H1 (cell line): ENCODE results near the gene CBY1. TPM values are rescaled to one million over a fixed set of nuclear protein-coding genes. Genes with fewer than 3 reads are reported as not detected.

Experiments used
- CTCF ChIA-PET: fragments of 300-600 bp; sonication (Branson Sonifier 250); formaldehyde crosslinking; loops from one replicate; lab custom pipeline; 2021; ENCODE audit not compliant: partially characterized antibody; lab: Charles Lee
- POLR2A ChIA-PET: fragments of 300-600 bp; sonication (Branson Sonifier 250); formaldehyde crosslinking; loops from one replicate; lab custom pipeline; 2021; ENCODE audit warnings: inconsistent platforms; ENCODE audit not compliant: partially characterized antibody; lab: Charles Lee
- DNase-seq, 2 experiments: peaks; one replicate each; pipeline versions ENCODE4 v3.0.0 to v3.0.0-alpha.2; 2010 to 2022; ENCODE audit warnings: low spot score in 2 of 2, low read depth in 1 of 2, mixed read lengths in 1 of 2
- FAIRE-seq: peaks from 2 replicates; lab custom pipeline; 2011; peaks lifted over from hg19 to GRCh38; lab: Jason Lieb, UNC
- H2AFZ ChIP-seq: 2 replicates; pipeline ENCODE4 v1.8.1; 2012; ENCODE audit warnings: low read length, inconsistent platforms
- H2AK5ac ChIP-seq: 2 replicates; pipeline ENCODE4 v1.6.1; 2013; ENCODE audit warnings: low read depth, low read length
- H2BK120ac ChIP-seq: replicated peaks from 2 replicates; pipeline ENCODE3; 2013; ENCODE audit warnings: low read depth, low read length, inconsistent platforms
- H2BK12ac ChIP-seq: 2 replicates; pipeline ENCODE4 v1.6.1; 2013; ENCODE audit warnings: low read depth, low read length
- H2BK15ac ChIP-seq: 2 replicates; pipeline ENCODE4 v1.6.1; 2013; ENCODE audit warnings: low read length
- H2BK20ac ChIP-seq: 2 replicates; pipeline ENCODE4 v1.6.1; 2013; ENCODE audit warnings: low read length
- H2BK5ac ChIP-seq: 2 replicates; pipeline ENCODE4 v1.6.1; 2013; ENCODE audit warnings: low read depth, low read length
- H3K14ac ChIP-seq: 2 replicates; pipeline ENCODE4 v1.6.1; 2013; ENCODE audit warnings: inconsistent platforms; ENCODE audit not compliant: insufficient read length
- H3K18ac ChIP-seq: 2 replicates; pipeline ENCODE4 v1.6.1; 2013; ENCODE audit warnings: low read length; ENCODE audit errors: extremely low read depth
- H3K23ac ChIP-seq: 2 replicates; pipeline ENCODE4 v1.6.1; 2013; ENCODE audit warnings: inconsistent platforms; ENCODE audit not compliant: insufficient read length
- H3K23me2 ChIP-seq: 2 replicates; pipeline ENCODE4 v1.6.1; 2013; ENCODE audit warnings: low read depth, low read length
- H3K27ac ChIP-seq: 2 replicates; pipeline ENCODE4 v1.6.1; 2011; ENCODE audit warnings: low read depth, low read length, inconsistent platforms
- H3K27me3 ChIP-seq, 4 experiments: replicated peaks in 1 of 4; 1 replicate in 1 of 4; 2 replicates in 3 of 4; pipeline versions ENCODE4 v1.6.1 to v1.8.1; 2011 to 2013; ENCODE audit warnings: low read length in 3 of 4, mild to moderate bottlenecking in 3 of 4, inconsistent platforms in 2 of 4, mixed read lengths in 2 of 4, moderate library complexity in 1 of 4; ENCODE audit not compliant: control insufficient read depth in 3 of 4, insufficient read depth in 3 of 4; ENCODE audit errors: extremely low read depth in 1 of 4
- H3K36me3 ChIP-seq, 4 experiments: 2 replicates each; pipeline versions ENCODE4 v1.6.1 to v1.8.1; 2011 to 2013; ENCODE audit warnings: mild to moderate bottlenecking in 4 of 4, low read length in 3 of 4, moderate library complexity in 2 of 4, control low read depth in 1 of 4, inconsistent platforms in 1 of 4; ENCODE audit not compliant: insufficient read depth in 4 of 4, control insufficient read depth in 2 of 4
- H3K4ac ChIP-seq: replicated peaks from 2 replicates; pipeline ENCODE3; 2013; ENCODE audit warnings: low read length, low read depth, mixed read lengths, inconsistent platforms; ENCODE audit not compliant: insufficient read length
- H3K4me1 ChIP-seq, 4 experiments: replicated peaks in 1 of 4; 1 replicate in 1 of 4; 2 replicates in 3 of 4; pipeline versions ENCODE4 v1.6.1 to v1.8.1; 2011 to 2013; ENCODE audit warnings: low read length in 3 of 4, inconsistent platforms in 2 of 4, mixed read lengths in 1 of 4; ENCODE audit not compliant: insufficient read depth in 4 of 4, control insufficient read depth in 3 of 4
- H3K4me2 ChIP-seq, 2 experiments: 2 replicates each; pipeline versions ENCODE4 v1.6.1 to v1.8.1; 2011 to 2013; ENCODE audit warnings: low read depth in 2 of 2, low read length in 2 of 2, control low read depth in 1 of 2, inconsistent platforms in 1 of 2, mild to moderate bottlenecking in 1 of 2; ENCODE audit not compliant: insufficient read depth in 1 of 2
- H3K4me3 ChIP-seq, 4 experiments: fragments of 200-600, 300-600 bp in 1 of 4; sonication (generic), shearing (Covaris generic), sonication (Bioruptor Twin) in 1 of 4; 2 replicates each; pipeline versions ENCODE4 v1.5.1 to v1.8.1; 2011 to 2016; ENCODE audit warnings: low read length in 4 of 4, low read depth in 3 of 4, control low read depth in 2 of 4, inconsistent platforms in 2 of 4, mild to moderate bottlenecking in 2 of 4, mixed read lengths in 1 of 4, moderate library complexity in 1 of 4; ENCODE audit not compliant: insufficient read depth in 2 of 4; ENCODE audit errors: extremely low read depth in 1 of 4
- H3K56ac ChIP-seq: replicated peaks from 2 replicates; pipeline ENCODE3; 2013; ENCODE audit warnings: low read depth, mild to moderate bottlenecking, mixed read lengths, low read length, inconsistent platforms; ENCODE audit not compliant: insufficient read length
- H3K79me1 ChIP-seq: 2 replicates; pipeline ENCODE4 v1.6.1; 2013; ENCODE audit warnings: low read depth, low read length, control low read depth
- H3K79me2 ChIP-seq, 2 experiments: 2 replicates each; pipeline versions ENCODE4 v1.6.1 to v1.8.1; 2012 to 2013; ENCODE audit warnings: low read length in 2 of 2, mild to moderate bottlenecking in 2 of 2, inconsistent platforms in 1 of 2; ENCODE audit not compliant: insufficient read depth in 2 of 2, control insufficient read depth in 1 of 2
- H3K9ac ChIP-seq, 4 experiments: replicated peaks in 1 of 4; 1 replicate in 1 of 4; 2 replicates in 3 of 4; pipeline versions ENCODE4 v1.6.1 to v1.8.1; 2011 to 2013; ENCODE audit warnings: low read depth in 3 of 4, low read length in 3 of 4, control low read depth in 2 of 4, mild to moderate bottlenecking in 2 of 4, moderate library complexity in 2 of 4, inconsistent platforms in 1 of 4; ENCODE audit errors: extremely low read depth in 1 of 4
- H3K9me3 ChIP-seq, 2 experiments: 2 replicates each; pipeline versions ENCODE4 v1.6.1 to v1.8.1; 2012 to 2013; ENCODE audit warnings: mild to moderate bottlenecking in 2 of 2, moderate library complexity in 2 of 2, control low read depth in 1 of 2, inconsistent platforms in 1 of 2, low read depth in 1 of 2, low read length in 1 of 2, mixed read lengths in 1 of 2; ENCODE audit not compliant: insufficient read depth in 2 of 2
- H4K20me1 ChIP-seq, 2 experiments: replicated peaks in 1 of 2; 2 replicates each; pipeline versions ENCODE3 to v1.8.1; 2011 to 2013; ENCODE audit warnings: inconsistent platforms in 2 of 2, low read length in 2 of 2, mild to moderate bottlenecking in 1 of 2; ENCODE audit not compliant: insufficient read depth in 2 of 2, control insufficient read depth in 1 of 2
- H4K5ac ChIP-seq: 2 replicates; pipeline ENCODE4 v1.6.1; 2013; ENCODE audit warnings: low read length, low read depth, mixed read lengths, inconsistent platforms; ENCODE audit not compliant: insufficient read length
- H4K8ac ChIP-seq: 2 replicates; pipeline ENCODE4 v1.8.0; 2013; ENCODE audit warnings: mild to moderate bottlenecking, moderate library complexity, low read length, inconsistent platforms; ENCODE audit not compliant: insufficient read depth; ENCODE audit errors: extremely low read depth
- H4K91ac ChIP-seq: replicated peaks from 2 replicates; pipeline ENCODE3; 2013; ENCODE audit warnings: low read length, mixed read lengths, inconsistent platforms; ENCODE audit not compliant: insufficient read length
- BCL11A ChIP-seq, 2 experiments: IDR thresholded peaks; one replicate each; pipeline ENCODE4 v1.6.1; 2011; ENCODE audit warnings: low read depth in 2 of 2, low read length in 2 of 2, mild to moderate bottlenecking in 2 of 2
- KDM1A ChIP-seq: fragments of 200-600, 300-600 bp; sonication (generic); IDR thresholded peaks from 2 replicates; pipeline ENCODE4 v1.7.1; 2016; ENCODE audit warnings: mild to moderate bottlenecking, low read length, borderline replicate concordance
- KDM4A ChIP-seq: IDR thresholded peaks from one replicate; pipeline ENCODE4 v1.7.1; 2012; ENCODE audit warnings: low read depth, mild to moderate bottlenecking, moderate library complexity, low read length, inconsistent platforms; ENCODE audit not compliant: severe bottlenecking
- NRF1 ChIP-seq: IDR thresholded peaks from 2 replicates; pipeline ENCODE4 v1.6.1; 2011; ENCODE audit warnings: mild to moderate bottlenecking, low read depth, low read length, improper control_type of control experiment
- WGBS, 2 experiments: shearing (Covaris generic) in 1 of 2; methylation state at CpG; one replicate each; pipeline versions ENCODE4 v1.1.6 to v1.1.7; 2013 to 2015; ENCODE audit warnings: low lambda C conversion rate in 2 of 2, mixed read lengths in 2 of 2, inconsistent platforms in 1 of 2, low coverage in 1 of 2, missing lambda C conversion rate in 1 of 2; ENCODE audit not compliant: insufficient replicate concordance in 2 of 2, insufficient coverage in 1 of 2, insufficient read length in 1 of 2; ENCODE audit errors: extremely low coverage in 1 of 2, missing lambda C conversion rate in 1 of 2; 5-methylcytosine and 5-hydroxymethylcytosine counted together
- polyA plus RNA-seq, 7 experiments: library from polyadenylated mRNA; depleted of rRNA in 3 of 7; stranded (reverse) in 5 of 7; unstranded in 2 of 7; fragments of >200 nt in 5 of 7; fragments of 200-250 nt in 2 of 7; gene quantifications; 1 replicate in 5 of 7; 2 replicates in 1 of 7; 4 replicates in 1 of 7; pipeline versions ENCODE4 v1.2.1 to v1.2.3, GENCODE V29; 2011 to 2013; ENCODE audit warnings: missing spikeins in 2 of 7, mixed read lengths in 2 of 7
- total RNA-seq: library from RNA; stranded (reverse); fragmentation: NEBNext Ultra II Directional; extraction: Animal tissue kit (Norgen Biotek cat#: 25700); gene quantifications from 2 replicates; pipeline ENCODE4 v1.2.1, GENCODE V29; 2021
- TF ChIP-seq, protein P1 (sequence below): IDR thresholded peaks from 2 replicates; pipeline ENCODE4 v1.6.1; 2011; ENCODE audit warnings: low read length, improper control_type of control experiment

CBY1 gene
- total and polyA plus RNA-seq, 2 of the 8 experiments (the other 6 are each of a cell fraction or from before 2014, with no cell fraction given) = 23.2 to 30.2 TPM

DNA sequence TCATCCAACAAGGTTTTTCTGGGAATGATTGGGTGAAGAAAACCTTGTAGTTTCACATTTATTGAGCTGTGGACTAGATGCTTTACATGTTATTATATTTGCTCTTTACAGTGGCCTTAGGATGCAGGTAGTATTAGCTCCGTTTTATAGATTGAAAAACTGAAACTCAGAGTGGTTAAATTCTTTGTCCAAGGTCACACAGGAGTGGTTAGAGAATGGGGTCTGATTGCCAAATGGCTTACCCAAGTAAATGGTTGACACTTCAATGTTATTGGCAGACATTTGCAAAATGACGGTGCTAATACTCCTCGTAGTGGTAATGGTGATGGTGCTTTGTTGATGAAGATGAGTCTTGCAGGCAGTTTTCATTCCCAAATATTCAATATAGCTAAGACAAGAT, 51.5 kb downstream of the CBY1 start:
- Histone ChIP-seq H3K36me3 (peaks cover 0 to 17% (median 6%) of the 10 kb centered on the region in 4 experiments; a peak in 4 of 8 replicates), H3K27me3 (no peaks in the 10 kb centered on the region), H3K14ac (no peak overlapping the region), H2BK5ac (no peak overlapping the region), H2BK15ac (no peak overlapping the region), H3K23ac (no peak overlapping the region), H2AK5ac (no peak overlapping the region), H3K9ac (no peak overlapping the region), H3K4me2 (peak overlapping the region in 1 of 2 experiments; percentile 88; a peak in 1 of 4 replicates), H3K79me1 (peaks cover 7% of the 10 kb centered on the region), H4K8ac (no peak overlapping the region), H3K4ac (no peak overlapping the region), H2BK120ac (no peak overlapping the region), H2AFZ (no peak overlapping the region), H3K79me2 (peaks cover 28 to 69% of the 10 kb centered on the region in 2 experiments), H4K20me1 (peaks cover 19 to 21% of the 10 kb centered on the region in 2 experiments), H3K23me2 (peaks cover 7% of the 10 kb centered on the region), H3K4me3 (no peak overlapping the region), H3K27ac (no peak overlapping the region), H3K4me1 (peaks cover 9 to 20% (median 15%) of the 10 kb centered on the region in 4 experiments; a peak in 6 of 7 replicates), H3K18ac (no peak overlapping the region), H4K91ac (no peak overlapping the region), H4K5ac (no peak overlapping the region), H3K56ac (no peak overlapping the region), H2BK12ac (no peak overlapping the region), H2BK20ac (no peak overlapping the region), H3K9me3 (no peaks in the 10 kb centered on the region)
- ChIA-PET POLR2A (interaction anchor here (0.7 to 5.6 kb wide), 6 partner anchors 8 to 37 kb away, joined by 3 to 39 read pairs (median 4); partner anchors contain the start of gene TOMM22), CTCF (interaction anchor here (0.6 to 3.3 kb wide), 7 partner anchors 11 to 220 kb away, joined by 3 to 19 read pairs (median 4); partner anchors contain the start of gene TOMM22)
- 94% methylated on average over 3 of the region's 3 CpGs; no CpG with 5 or more reads in 1 of the 2 experiments for WGBS, 2 experiments
- FAIRE-seq = no peak
- no peak for DNase-seq
- TF ChIP-seq, protein P1, sequence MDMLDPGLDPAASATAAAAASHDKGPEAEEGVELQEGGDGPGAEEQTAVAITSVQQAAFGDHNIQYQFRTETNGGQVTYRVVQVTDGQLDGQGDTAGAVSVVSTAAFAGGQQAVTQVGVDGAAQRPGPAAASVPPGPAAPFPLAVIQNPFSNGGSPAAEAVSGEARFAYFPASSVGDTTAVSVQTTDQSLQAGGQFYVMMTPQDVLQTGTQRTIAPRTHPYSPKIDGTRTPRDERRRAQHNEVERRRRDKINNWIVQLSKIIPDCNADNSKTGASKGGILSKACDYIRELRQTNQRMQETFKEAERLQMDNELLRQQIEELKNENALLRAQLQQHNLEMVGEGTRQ = no peak
- TF ChIP-seq BCL11A (IDR thresholded peaks at IDR 0.05; ENCODE audit: low read depth in 2 of 2, low read length in 2 of 2) (no peak), NRF1 (no peak), KDM1A (no peak), KDM4A (no peak)
